IPS DF 19.7 (cell line): ENCODE data around the gene ZNF428.
"Not testable (repeated sequence)": the region's sequence is repeated elsewhere in the genome, so short reads cannot be mapped to it uniquely, and the experiment has no call there.

Experiments
- DNase-seq: peaks from one replicate; pipeline ENCODE4 v3.0.0-alpha.2; 2013; ENCODE audit warnings: low read depth, low spot score

ZNF428 gene

DNA sequence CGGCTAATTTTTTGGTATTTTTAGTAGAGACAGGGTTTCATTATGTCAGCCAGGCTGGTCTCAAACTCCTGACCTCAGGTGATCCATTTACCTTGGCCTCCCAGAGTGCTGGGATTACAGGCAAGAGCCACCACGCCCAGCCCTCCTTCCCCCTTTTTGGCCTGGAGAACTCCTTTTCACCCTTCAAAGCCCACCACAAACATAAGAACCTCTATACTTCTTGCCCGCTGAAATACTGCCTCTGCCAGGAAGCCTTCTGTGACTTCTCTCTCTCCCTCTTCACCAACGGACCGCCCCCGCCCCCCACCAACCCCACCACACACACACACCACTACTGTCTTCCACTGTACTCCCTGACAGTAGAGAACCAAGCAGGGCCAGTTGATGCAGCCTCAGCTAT, 2.5 kb downstream of the ZNF428 start:
- no peak for DNase-seq

DNA sequence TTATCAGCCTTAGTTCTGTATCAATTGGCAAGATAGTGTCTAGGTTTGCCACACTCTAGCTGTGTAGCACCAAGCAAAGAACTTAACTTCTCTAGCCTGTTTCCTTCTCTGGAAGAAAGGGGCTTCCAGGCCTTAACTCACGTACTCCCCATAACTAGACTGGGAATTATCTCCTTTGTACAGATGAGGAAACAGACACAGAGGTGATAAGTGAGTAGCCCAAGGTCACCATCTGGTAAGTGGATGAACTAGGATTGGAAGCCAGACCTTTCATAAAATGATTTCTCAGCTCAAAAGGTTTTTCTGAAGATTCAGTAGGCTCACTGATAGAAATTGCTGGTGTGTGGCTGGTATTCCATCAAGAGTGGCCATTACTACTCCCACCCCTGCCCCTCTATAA, 3.1 kb downstream of the ZNF428 start:
- no peak for DNase-seq

DNA sequence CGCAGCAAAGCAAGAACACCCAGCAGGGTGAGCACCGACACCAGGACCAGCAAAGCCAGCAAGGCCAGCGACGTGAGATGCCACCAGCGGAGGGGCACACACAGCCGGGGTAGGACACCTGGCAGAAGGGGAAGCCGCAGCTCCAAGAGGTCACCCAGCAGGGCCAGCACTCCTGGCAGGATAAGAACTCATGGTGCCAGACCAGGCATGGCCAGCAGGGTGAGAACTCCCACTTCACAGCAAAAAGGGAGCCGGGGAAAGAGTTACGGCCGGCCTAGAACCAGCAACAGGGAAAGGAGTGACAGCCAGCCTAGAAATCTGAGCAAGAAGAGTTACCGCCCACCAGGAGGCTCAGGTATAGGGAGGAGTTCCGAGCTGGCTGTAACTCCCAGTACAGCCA, 7.1 kb downstream of the ZNF428 start:
- no peak for DNase-seq

DNA sequence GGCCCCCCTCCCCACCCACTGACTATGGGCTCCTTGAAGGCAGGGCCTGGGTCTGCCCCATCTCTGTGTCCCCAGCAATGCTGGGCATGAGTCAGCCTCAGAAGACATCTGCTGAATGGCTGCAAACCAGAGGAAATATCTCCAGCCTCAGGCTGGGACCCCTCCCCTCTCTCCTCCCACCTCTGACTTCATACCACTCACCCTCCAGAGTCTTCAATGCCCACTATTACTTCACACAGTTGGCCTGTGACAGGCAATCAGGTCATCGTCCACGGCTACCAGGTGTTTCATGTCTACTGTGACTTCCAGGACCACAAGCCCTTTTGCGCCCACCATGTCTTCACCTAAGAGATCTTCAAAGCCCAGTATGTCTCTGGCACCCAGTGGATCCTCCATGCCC, 7.6 kb downstream of the ZNF428 start, which contains the start of gene SRRM5:
SRRM5 (plus strand) TSS at position 301 of the 400 bp plus-strand sequence; CDS start at position 335, 34 bp downstream.
- no peak for DNase-seq

DNA sequence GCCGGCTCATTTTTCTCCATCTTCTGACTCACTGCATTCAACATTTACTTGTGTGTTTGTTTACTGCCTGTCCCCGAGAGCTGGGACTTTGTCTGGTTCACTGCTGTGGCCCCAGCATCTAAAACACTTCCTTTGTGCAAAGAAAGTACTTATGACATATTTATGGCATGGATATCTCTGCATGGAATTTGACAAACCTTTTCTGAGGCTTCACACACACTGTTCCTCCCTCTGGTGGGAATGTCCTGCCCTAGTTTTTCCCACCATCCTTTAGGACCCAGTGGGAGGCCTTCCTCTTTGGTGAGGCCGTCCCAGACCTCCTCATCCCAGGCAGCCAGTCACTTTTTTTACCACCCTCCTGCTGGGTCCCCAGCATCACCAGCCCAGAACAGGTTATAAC, 8.9 kb downstream of the ZNF428 start:
- no peak for DNase-seq

DNA sequence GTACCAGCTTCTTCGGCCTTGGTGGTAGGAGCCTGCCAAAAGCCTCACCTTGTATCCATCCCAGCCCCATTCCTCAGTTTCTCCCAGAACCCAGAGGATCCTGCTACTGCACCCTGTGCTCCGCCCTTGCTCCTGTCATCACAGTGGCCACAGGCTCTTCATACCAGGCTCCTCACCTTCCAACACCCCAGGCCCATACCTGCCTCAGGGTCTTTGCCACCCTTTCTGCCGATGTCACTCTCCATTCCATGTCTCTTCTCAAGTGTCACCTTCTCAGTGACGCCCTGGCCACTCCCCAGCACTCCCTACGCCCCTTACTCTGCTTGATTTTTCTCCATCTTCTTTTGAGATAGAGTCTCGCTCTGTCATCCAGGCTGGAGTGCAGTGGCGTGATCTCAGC, 9.6 kb downstream of the ZNF428 start:
- no peak for DNase-seq

DNA sequence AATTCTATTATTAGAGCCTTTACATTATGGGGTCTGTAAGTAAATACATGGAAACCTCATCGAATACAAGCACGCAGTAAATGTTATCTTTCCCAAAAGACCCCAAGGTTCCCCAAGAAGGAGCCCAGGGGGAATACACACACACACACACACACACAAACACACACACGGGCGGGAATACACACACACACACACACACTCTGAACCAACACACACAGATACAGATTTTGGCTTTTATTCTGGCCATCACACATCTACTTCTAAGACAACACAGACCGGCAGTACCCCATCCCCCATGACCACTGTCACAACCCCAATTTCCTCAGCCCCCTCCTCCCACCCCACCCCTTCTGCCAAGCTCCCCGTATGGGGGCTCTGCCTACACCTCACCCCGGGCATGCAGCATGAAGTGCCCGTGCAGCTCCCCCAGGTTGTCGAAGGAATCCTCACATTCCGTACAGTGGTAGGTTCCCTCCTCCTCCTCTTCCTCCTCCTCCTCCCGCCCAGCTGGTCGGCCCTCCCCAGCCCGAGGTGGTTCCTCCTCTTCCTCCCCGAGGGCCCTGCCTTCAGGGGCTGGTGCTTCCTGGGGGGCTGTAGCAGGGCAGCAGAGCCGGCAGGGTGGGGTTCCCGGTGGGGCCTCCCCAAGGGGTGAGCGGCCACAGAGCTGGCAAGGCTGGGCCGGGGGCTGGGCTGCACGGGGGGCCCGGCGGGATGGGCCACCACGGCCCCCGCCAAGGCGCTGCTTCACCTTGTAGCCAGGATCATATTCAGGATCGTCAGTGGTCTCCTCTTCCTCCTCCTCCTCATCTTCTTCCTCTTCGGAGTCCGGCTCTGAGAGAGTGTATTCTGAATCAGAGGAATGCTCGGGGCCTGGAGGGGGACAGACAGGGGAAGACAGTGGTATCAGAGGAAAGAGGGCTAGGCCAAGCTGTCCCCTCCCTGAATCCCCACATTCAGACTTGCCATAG, 11.9 kb downstream of the ZNF428 start:
- no peak for DNase-seq

DNA sequence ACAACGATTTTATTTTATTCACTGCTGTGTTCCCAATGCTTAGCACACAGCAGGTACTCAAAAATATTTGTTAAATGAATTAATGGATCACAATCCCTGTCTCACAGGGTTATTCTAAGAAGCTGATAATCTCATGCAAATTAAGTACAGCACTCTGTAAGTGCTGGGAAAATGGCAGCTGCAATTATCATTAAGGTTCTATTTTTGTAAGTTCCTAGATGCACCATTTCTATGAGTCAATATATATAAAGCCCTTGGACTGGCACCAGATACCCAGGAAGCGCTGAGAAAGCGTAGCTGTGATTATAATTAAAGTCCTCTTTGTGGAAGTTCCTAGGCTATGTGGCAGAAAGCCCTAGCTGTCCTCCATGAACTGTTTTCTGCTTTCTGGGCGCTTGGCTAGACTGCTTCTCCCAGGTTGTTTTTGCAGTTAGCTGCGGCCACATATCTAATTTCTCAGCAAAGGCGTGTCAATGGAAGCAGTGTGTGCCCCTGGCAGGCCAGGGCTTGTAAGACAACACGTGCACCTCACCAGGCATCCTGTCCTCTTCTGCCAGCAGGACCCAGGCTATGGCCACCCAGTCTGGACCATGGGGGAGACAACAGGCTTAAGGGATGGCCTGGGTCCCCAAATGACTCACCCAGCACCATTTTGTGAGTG, 12.7 kb downstream of the ZNF428 start:
- no peak for DNase-seq

DNA sequence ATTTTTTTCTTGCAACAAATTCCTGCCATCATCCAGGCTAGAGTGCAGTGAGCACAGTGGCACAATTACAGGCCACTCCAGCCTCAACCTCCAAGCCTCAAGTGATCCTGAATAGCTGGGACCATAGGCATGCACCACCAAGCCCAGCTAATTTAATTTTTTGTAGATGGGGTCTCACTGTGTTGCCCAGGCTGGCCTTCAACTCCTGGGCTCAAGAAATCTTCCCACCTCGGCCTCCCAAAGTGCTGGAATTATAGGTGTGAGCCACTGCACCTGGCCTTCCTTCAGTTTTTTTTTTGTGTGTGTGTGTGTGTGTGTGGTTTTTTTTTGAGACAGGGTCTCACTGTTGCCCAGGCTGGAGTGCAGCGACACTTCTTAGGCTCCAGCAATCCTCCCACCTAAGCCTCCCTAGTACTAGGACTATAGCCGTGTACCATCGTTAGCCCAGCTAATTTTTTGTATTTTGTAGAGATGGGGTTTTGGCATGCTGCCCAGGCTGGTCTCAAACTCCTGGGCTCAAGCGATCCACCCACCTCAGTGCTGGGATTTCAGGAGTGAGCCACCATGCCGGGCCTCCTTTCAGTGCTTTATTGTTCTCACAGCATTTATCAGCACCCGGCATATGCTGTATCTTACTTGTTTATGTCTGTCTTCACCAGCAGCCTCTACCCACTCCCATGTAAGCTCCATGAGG, 13.4 kb downstream of the ZNF428 start:
- DNase-seq = no peak

DNA sequence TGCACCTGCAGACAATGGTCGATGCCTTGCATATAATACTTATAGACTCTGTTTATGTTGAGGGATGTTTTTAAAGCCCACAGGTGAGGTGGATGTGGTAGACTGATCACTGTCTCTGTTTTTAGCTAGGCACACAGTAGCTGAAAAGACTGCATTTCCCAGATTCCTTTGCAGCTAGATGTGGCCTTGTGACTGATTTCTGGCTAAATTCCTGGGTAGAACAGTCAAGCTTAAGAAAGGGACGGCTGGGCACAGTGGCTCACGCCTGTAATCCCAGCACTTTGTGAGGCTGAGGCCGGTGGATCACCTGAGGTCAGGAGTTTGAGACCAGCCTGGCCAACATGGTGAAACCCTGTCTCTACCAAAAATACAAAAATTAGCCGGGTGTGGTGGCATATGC, 19.1 kb downstream of the ZNF428 start:
- not testable (repeated sequence) for DNase-seq

DNA sequence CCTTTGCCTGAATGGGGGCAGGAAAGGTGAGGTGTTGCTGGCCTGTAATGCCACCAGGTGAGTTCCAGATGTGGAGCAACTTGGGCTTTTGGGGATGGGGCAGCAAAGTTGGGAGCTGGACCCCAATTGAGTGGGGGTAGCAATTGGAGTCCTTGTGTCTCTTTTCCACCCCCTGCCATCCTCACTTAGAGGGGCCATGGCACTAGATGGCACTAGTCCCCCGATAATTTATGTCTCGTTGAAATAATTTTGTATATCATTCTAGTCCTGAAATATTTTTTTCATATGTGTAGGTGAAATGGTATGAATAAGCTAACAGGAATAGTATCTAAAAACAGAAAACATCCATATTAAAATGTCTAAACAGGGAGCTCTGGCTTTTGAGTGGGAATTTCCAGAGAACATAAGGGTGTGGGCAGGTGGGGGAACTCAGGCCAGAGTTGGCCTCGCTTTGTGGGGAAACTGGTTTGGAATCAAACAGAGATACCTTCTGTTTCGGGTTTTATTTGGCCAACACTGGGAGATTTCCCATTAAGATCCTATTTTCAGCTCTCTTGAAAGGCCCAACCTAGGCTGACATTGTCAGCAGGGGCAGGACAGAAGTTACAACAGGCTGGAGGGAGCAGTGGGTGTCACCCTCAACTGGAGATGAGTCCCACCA, 19.7 kb downstream of the ZNF428 start:
- no peak for DNase-seq

DNA sequence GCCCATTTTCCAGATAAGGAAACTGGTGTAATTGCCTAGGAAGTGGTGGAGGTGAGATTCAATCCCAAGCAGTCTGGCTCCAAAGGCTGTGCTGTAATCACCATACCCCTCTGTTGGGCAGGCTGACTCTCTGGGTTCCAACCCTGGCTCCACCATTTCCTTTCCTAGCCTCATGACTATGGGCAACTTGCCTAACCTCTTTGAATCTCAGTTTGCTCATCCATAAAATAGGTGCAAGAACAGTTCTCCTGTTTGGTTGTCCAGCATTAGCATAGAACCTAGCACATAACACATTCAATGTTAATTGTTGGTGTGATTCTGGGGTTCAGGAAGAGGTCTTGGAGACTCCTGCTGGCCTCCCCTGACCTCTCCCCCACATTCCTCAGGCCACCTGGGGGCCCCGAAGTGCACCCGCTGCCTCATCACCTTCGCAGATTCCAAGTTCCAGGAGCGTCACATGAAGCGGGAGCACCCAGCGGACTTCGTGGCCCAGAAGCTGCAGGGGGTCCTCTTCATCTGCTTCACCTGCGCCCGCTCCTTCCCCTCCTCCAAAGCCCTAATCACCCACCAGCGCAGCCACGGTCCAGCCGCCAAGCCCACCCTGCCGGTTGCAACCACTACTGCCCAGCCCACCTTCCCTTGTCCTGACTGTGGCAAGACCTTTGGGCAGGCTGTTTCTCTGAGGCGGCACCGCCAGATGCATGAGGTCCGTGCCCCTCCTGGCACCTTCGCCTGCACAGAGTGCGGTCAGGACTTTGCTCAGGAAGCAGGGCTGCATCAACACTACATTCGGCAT, 20.8 kb downstream of the ZNF428 start:
- DNase-seq = no peak

DNA sequence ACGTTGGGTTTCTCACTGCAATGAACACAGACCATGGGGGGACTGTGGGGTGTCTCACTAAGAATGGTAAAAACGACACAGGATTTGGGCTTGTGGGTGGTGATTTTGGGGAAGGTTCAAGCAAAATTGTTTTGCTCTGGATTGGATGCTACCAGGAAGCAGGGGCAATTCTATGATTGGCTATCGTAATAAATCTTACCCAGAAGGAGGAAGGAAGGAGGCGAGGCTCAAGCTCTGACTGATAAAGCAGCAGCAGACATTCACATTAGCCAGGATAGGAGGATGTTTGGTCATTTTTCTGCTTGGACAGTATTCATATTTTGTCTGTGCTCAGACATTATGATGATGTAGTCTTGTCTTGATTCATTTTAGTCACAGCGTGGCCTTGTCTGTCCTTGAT, 21.6 kb downstream of the ZNF428 start:
- DNase-seq = no peak

DNA sequence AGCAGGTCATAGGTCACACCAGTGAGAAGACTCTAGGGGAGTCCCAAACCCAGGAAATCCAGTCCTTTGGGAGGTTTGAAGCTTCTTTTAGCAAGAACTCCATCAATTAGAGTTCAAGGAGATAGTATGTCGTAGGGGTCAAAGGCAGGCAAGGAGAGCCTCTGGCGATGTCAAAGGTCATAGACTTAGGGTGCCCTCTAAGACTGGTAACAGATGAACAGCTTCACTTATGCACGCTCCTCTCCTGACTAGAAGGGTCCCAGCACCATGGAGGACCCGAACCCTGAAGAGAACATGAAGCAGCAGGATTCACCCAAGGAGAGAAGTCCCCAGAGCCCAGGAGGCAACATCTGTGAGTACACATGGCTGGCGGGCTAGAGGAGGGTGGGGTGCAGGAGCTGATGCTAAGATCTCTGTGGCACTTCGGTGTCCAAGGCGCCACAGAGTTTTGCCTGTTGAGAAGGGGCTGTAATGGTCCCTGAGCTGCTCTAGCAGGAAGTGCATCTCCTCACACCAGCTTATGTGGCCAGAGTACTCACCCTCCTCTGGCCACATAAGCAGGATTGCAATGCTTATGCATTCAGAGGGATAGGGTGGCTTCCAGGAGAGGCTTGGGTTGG, 22.5 kb downstream of the ZNF428 start:
- no peak for DNase-seq

DNA sequence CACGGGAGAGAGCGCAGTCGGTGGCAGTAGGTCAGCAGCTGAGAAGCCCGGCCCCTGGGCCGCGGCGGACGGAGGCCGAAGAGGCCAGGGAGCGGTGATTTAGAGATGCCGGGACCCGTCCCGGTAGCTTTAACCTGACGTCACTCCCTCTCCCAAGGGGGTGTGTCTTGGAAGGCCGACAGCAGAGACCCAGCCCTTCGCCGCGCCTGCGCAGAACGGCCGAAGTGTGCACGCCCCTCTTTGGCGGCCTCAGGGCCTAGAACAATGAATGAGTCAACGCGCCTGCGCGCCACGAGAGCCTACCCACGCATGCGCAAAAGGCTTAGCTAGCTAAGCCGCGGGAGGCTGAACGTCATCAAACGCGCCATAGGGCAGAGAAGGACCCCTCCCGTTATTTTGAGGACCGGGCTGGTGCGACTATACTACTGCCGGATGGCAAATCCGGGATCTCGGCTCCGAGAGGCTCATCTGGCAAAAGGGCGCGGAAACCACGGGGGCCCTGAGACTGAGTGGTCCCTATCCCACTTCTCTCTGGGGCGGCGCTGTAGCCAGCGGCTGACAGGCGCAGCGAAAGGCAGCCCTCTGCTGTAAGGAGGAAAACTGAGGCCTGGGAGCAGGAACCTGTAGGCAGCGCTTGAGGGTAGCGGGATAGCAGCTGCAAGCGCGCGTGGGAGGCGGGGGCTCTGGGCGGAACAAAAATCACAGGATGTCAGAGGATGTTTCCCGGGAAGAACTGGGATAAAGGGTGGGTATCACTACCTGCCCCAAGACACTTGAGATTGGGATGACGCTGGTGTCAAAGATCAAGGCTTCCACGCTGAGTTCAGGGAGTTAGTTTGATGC, 23.2 kb downstream of the ZNF428 start, which contains the start of the genes IRGQ and ZNF576:
IRGQ (minus strand) TSS at position 136 of the 843 bp plus-strand sequence. CDS start 796 bp downstream, outside the sequence.
ZNF576 (plus strand) TSS at position 597 of the 843 bp plus-strand sequence. CDS start 514 bp downstream, outside the sequence.
- peak; percentile 90 for DNase-seq

DNA sequence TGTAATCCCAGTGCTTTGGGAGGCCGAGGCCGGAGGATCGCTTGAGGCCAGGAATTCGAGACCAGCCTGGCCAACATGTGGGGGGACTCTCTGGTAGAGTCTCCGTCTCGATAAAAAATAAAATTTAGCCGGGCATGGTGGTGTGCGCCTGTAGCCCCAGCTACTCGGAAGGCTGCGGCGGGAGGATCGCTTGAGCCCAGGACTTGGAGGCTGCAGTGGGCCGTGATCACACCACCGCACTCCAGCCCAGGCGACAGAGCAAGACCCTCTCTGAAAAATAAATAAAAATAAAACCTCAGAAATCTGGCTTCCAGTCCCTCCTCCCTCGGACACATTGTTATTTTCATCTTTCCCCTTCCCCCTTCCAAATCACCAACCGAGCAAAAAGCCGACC, 23.8 kb downstream of the ZNF428 start:
- no peak for DNase-seq

DNA sequence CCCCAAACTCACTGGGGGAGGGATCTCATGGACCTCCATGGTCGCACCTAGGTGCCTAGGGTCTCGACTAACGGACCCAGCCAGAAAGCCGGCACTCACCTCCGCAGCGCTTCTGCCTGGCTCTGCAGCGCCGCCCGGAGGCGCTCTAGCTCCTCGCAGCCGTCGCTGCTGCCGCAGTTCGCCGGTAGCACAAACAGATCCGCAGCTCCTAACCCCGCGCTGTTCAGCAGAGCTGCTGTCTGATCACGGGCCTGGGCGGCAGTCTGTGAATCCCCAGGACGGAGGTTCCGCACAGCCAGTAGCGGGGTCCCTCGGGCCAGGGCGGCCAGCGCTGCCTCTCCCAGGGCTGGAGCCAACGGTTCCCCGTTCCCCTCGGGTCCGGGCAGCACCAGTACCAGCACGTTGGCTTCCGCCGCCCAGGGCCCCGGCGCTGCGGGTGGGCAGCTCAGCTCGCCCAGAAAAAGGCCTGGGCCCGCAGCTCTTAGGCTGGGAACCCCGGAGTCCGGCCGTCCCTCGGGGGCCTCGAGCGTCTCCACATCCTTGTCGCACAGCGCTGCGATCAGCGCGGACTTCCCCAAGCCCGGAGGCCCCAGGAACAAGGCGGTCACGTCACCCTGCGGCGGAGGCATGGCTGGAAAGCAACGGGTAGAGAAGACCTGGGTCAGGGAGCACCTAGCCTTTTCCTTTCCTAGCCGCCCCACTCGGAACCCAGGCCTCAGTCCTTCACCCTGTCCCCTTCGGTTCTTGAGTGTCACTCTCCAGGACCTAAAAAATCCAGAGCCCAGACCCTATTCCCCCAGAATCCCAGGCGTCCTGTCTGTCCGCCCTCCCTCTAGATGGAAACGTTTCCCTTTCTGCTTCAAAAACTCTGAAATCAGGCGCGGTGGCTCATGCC, 24.5 kb downstream of the ZNF428 start:
- peak; percentile 47 for DNase-seq

DNA sequence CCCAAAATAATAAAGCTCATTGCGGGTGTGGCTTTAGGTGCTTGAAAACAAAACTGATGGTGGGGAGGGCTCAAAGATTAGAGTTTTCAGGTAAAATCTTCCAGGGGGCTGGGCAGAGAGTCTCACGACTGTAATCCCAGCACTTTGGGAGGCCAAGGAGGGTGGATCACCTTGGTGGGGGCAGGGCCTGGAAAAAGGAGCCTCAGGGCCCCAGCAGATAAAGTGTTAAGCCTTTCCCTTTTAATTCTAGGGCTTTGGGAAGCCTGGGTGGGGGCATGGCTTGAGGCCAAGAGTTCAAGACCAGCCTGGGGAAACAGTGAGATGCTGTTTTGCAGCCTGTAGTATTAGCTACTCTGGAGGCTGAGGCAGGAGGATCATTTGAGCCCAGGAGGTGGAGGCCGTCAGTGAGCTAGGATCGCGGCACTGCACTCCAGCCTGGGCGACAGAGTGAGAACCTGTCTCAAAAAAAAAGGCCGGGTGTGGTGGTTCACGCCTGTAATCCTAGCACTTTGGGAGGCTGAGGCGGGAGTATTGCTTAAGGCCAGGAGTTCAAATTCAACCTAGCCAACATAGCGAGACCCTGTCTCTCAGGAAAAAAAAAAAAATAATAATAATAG, 25.2 kb downstream of the ZNF428 start:
- DNase-seq = no peak
